Endothelial cell of umbilical vein (primary cell): ENCODE results near the gene SUPT5H. TPM values are rescaled to one million over a fixed set of nuclear protein-coding genes. Genes with fewer than 3 reads are reported as not detected.

Experiments used
- BruUV-seq: library from RNA; stranded (reverse); fragments of 400-500 nt; replicated peaks from 2 replicates; lab custom pipeline; 2021; lab: Mats Ljungman, UMichigan
- CTCF ChIA-PET: fragments of 300-600, 350-600 bp; sonication (Branson Sonifier 250); formaldehyde crosslinking; loops from one replicate; lab custom pipeline; 2021; ENCODE audit warnings: antibody characterized with exemption, inconsistent platforms; lab: Charles Lee
- POLR2A ChIA-PET: fragments of 300-600, 350-600 bp; sonication (Branson Sonifier 250); formaldehyde crosslinking; loops from one replicate; lab custom pipeline; 2021; ENCODE audit warnings: antibody characterized with exemption, inconsistent platforms; lab: Charles Lee
- DNase-seq: peaks from one replicate; pipeline ENCODE4 v3.0.0-alpha.2; 2011; ENCODE audit warnings: low read depth, low spot score
- FAIRE-seq: peaks from 2 replicates; lab custom pipeline; 2011; peaks lifted over from hg19 to GRCh38; lab: Jason Lieb, UNC
- H2AFZ ChIP-seq: 2 replicates; pipeline ENCODE4 v1.6.0; 2012; ENCODE audit warnings: low read depth, low read length, control low read depth, inconsistent platforms
- H3K27ac ChIP-seq: 2 replicates; pipeline ENCODE4 v1.5.1; 2011; ENCODE audit warnings: low read depth, mild to moderate bottlenecking, control low read depth, low read length, moderate library complexity; ENCODE audit not compliant: insufficient read depth
- H3K27me3 ChIP-seq, 2 experiments: 2 replicates each; pipeline versions ENCODE4 v1.6.0 to v1.6.1; 2011; ENCODE audit warnings: low read length in 2 of 2, mixed read lengths in 1 of 2; ENCODE audit not compliant: control insufficient read depth in 2 of 2, insufficient read depth in 2 of 2
- H3K36me3 ChIP-seq, 2 experiments: 2 replicates in 1 of 2; 3 replicates in 1 of 2; pipeline ENCODE4 v1.5.1; 2011; ENCODE audit warnings: low read length in 2 of 2, mild to moderate bottlenecking in 1 of 2, moderate library complexity in 1 of 2; ENCODE audit not compliant: control insufficient read depth in 2 of 2, insufficient read depth in 2 of 2; ENCODE audit errors: extremely low read depth in 1 of 2
- H3K4me1 ChIP-seq: 3 replicates; pipeline ENCODE4 v1.5.1; 2011; ENCODE audit warnings: mild to moderate bottlenecking, low read length; ENCODE audit not compliant: control insufficient read depth, insufficient read depth; ENCODE audit errors: extremely low read depth
- H3K4me2 ChIP-seq: 2 replicates; pipeline ENCODE4 v1.6.1; 2011; ENCODE audit warnings: low read length, control low read depth, mixed read lengths; ENCODE audit not compliant: insufficient read depth
- H3K4me3 ChIP-seq, 3 experiments: fragments of 200-600 bp in 1 of 3; sonication (generic), shearing (Covaris generic) in 1 of 3; replicated peaks in 1 of 3; 2 replicates each; pipeline ENCODE4 v1.5.1; 2011 to 2016; ENCODE audit warnings: control low read depth in 3 of 3, low read length in 3 of 3, mild to moderate bottlenecking in 2 of 3, inconsistent platforms in 1 of 3, low read depth in 1 of 3, moderate library complexity in 1 of 3; ENCODE audit not compliant: insufficient read depth in 1 of 3
- H3K79me2 ChIP-seq: 2 replicates; pipeline ENCODE4 v1.6.0; 2012; ENCODE audit warnings: low read length, inconsistent platforms; ENCODE audit not compliant: control insufficient read depth, insufficient read depth
- H3K9ac ChIP-seq: replicated peaks from 2 replicates; pipeline ENCODE3; 2011; ENCODE audit warnings: low read length, control low read depth; ENCODE audit not compliant: insufficient read depth; ENCODE audit errors: extremely low read depth
- H3K9me1 ChIP-seq: replicated peaks from 3 replicates; pipeline ENCODE4 v1.6.0; 2011; ENCODE audit warnings: mild to moderate bottlenecking, low read length; ENCODE audit not compliant: control insufficient read depth, insufficient read depth; ENCODE audit errors: extremely low read depth
- H3K9me3 ChIP-seq: replicated peaks from 2 replicates; pipeline ENCODE4 v1.5.1; 2012; ENCODE audit warnings: low read length, inconsistent platforms; ENCODE audit not compliant: control insufficient read depth, insufficient read depth
- H4K20me1 ChIP-seq: replicated peaks from 2 replicates; pipeline ENCODE3; 2011; ENCODE audit warnings: mild to moderate bottlenecking, low read length; ENCODE audit not compliant: control insufficient read depth, insufficient read depth; ENCODE audit errors: extremely low read depth
- CTCF ChIP-seq, 2 donors: IDR thresholded peaks; 1 replicate in 1 of 2; 2 replicates in 1 of 2; pipeline ENCODE4 v1.5.1; 2011; ENCODE audit warnings: low read length in 2 of 2, mild to moderate bottlenecking in 2 of 2, moderate library complexity in 2 of 2, control low read depth in 1 of 2, inconsistent platforms in 1 of 2, low read depth in 1 of 2; ENCODE audit not compliant: insufficient read depth in 1 of 2; ENCODE audit errors: extremely low read depth in 1 of 2
- EZH2 ChIP-seq: IDR thresholded peaks from 2 replicates; pipeline ENCODE4 v1.6.1; 2012; ENCODE audit warnings: borderline replicate concordance, low read depth, mild to moderate bottlenecking, moderate library complexity, low read length, inconsistent platforms; ENCODE audit not compliant: severe bottlenecking
- FOS ChIP-seq: IDR thresholded peaks from 2 replicates; pipeline ENCODE4 v1.6.1; 2011; ENCODE audit warnings: mild to moderate bottlenecking, low read length, moderate library complexity, borderline replicate concordance; ENCODE audit not compliant: insufficient read depth
- JUN ChIP-seq: IDR thresholded peaks from 2 replicates; pipeline ENCODE4 v1.6.1; 2011; ENCODE audit warnings: borderline replicate concordance, low read depth; ENCODE audit not compliant: insufficient read length, insufficient read depth
- MYC ChIP-seq: IDR thresholded peaks from one replicate; pipeline ENCODE4 v1.6.1; 2011; ENCODE audit warnings: mild to moderate bottlenecking, low read depth, low read length
- POLR2A ChIP-seq: IDR thresholded peaks from 2 replicates; pipeline ENCODE4 v1.6.1; 2012; ENCODE audit warnings: low read depth, mild to moderate bottlenecking, control low read depth, low read length
- POLR2AphosphoS5 ChIP-seq: IDR thresholded peaks from 2 replicates; pipeline ENCODE4 v1.6.1; 2012; ENCODE audit warnings: low read depth, mild to moderate bottlenecking, control low read depth, low read length, moderate library complexity; ENCODE audit not compliant: insufficient read depth
- dilution Hi-C: fragments of 300-500 bp; cut with MboI; formaldehyde crosslinking; loops from one replicate; pipeline ENCODE4 v1.15.0; 2019; ENCODE audit warnings: low sequenced_read_pairs; ENCODE audit not compliant: extremely low pct_ligation_motif_present
- intact Hi-C: fragments of 100-400 bp; cut with micrococcal nuclease; formaldehyde crosslinking; loops from one replicate; pipeline ENCODE4 v1.10.0; 2022
- polyA plus RNA-seq, 4 experiments: library from polyadenylated mRNA; depleted of rRNA in 3 of 4; stranded (reverse) in 3 of 4; unstranded in 1 of 4; fragments of >200 nt; gene quantifications; 2 replicates each; pipeline versions ENCODE4 v1.2.1 to v1.2.3, GENCODE V29; 2011 to 2012; ENCODE audit warnings: missing spikeins in 1 of 4
- total RNA-seq: library from RNA; stranded (reverse); gene quantifications from 2 replicates; pipeline ENCODE4 v1.2.3, GENCODE V29; 2021
- TF ChIP-seq, protein P1 (sequence below): IDR thresholded peaks from 2 replicates; pipeline ENCODE4 v1.6.1; 2011; ENCODE audit not compliant: insufficient read depth, insufficient read length

Gene SUPT5H
- total and polyA plus RNA-seq, 2 donors (not counting 3 experiments of a cell fraction or from before 2014, with no cell fraction given): 87.6 to 120 TPM

DNA sequence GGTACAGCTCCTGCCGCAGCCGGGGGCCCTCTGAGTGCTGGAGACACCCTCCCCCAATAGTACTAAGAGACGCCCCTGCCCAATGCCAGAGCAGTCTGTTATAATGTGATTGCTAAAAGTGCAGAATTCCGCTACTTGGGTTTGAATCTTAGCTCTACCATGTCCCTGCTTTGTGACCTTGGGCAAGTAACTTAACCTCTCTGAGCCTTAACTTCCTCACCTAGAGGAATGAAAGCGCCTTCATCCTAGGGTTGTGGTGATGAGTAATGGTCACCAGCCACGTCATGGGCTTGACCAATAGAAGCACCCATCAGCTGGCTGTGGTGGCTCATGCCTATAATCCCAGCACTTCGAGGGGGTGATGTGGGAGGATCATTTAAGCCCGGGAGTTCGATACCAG lies 26.4 kb upstream of the SUPT5H start:
- Histone ChIP-seq H3K4me3 (no peak overlapping the region), H2AFZ (no peak overlapping the region), H3K27me3 (no peaks in the 10 kb centered on the region), H3K4me2 (no peak overlapping the region), H3K9ac (no peak overlapping the region), H3K36me3 (peaks cover 8 to 43% of the 10 kb centered on the region in 2 experiments), H4K20me1 (no peaks in the 10 kb centered on the region), H3K79me2 (peaks cover 8% of the 10 kb centered on the region), H3K27ac (no peak overlapping the region), H3K4me1 (peaks cover 4% of the 10 kb centered on the region), H3K9me3 (no peaks in the 10 kb centered on the region), H3K9me1 (no peaks in the 10 kb centered on the region)
- intact Hi-C loops: no loop called here
- POLR2A ChIA-PET: no interaction called here
- TF ChIP-seq FOS (no peak), POLR2A (no peak), EZH2 (no peak), JUN (no peak), CTCF (IDR thresholded peaks at IDR 0.05; ENCODE audit: extremely low read depth in 1 of 2, insufficient read depth in 1 of 2, low read depth in 1 of 2, low read length in 2 of 2) (no peak), MYC (no peak), POLR2AphosphoS5 (no peak)
- TF ChIP-seq, protein P1, sequence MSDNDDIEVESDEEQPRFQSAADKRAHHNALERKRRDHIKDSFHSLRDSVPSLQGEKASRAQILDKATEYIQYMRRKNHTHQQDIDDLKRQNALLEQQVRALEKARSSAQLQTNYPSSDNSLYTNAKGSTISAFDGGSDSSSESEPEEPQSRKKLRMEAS: no peak
- BruUV-seq: no TSS peak
- CTCF ChIA-PET: no interaction called here
- no peak for FAIRE-seq
- dilution Hi-C loops: no loop called here
- DNase-seq: no peak
